Gastrocnemius medialis (tissue), 4 donors: Measurements from ENCODE around the gene LITAF. TPM values are rescaled to one million over a fixed set of nuclear protein-coding genes. Genes with fewer than 3 reads are reported as not detected.

ENCODE experiments used
- ATAC-seq, 2 donors: fragments of 150-250 bp; one replicate each; pipeline ENCODE4 v1.9.1; 2016
- DNase-seq, 2 donors: peaks; one replicate each; pipeline ENCODE4 v3.0.0-alpha.2; 2019
- H3K27ac ChIP-seq, 4 donors: fragments of 200-600 bp; sonication (generic); 1 replicate in 1 of 4; 2 replicates in 3 of 4; pipeline ENCODE4 v1.5.1; 2016 to 2018; ENCODE audit warnings: mild to moderate bottlenecking in 2 of 4, moderate library complexity in 1 of 4
- H3K27me3 ChIP-seq, 3 donors: fragments of 200-600 bp; sonication (generic) in 2 of 3; 1 replicate in 1 of 3; 2 replicates in 2 of 3; pipeline versions ENCODE4 v1.5.1 to v1.6.0; 2016 to 2019; ENCODE audit warnings: mild to moderate bottlenecking in 1 of 3, moderate library complexity in 1 of 3
- H3K36me3 ChIP-seq, 2 donors: fragments of 200-600 bp; sonication (generic) in 1 of 2; one replicate each; pipeline ENCODE4 v1.5.1; 2017 to 2018
- H3K4me1 ChIP-seq, 2 donors: fragments of 200-600 bp; sonication (generic) in 1 of 2; one replicate each; pipeline ENCODE4 v1.5.1; 2016 to 2017; ENCODE audit warnings: mild to moderate bottlenecking in 2 of 2
- H3K4me3 ChIP-seq, 4 donors: fragments of 200-600 bp; sonication (generic) in 3 of 4; 1 replicate in 1 of 4; 2 replicates in 3 of 4; pipeline ENCODE4 v1.5.1; 2016 to 2019; ENCODE audit warnings: mild to moderate bottlenecking in 2 of 4
- H3K9me3 ChIP-seq, 3 donors: fragments of 200-600 bp; sonication (generic) in 2 of 3; 1 replicate in 1 of 3; 2 replicates in 2 of 3; pipeline ENCODE4 v1.5.1; 2016 to 2019
- POLR2A ChIP-seq, 2 donors: fragments of 450-650 bp; IDR thresholded peaks; one replicate each; pipeline ENCODE4 v1.6.1; 2017; ENCODE audit warnings: antibody characterized with exemption in 2 of 2, mild to moderate bottlenecking in 2 of 2, moderate library complexity in 2 of 2
- in situ Hi-C, 4 donors: fragments of 200-750 bp; cut with MboI; loops; one replicate each; pipeline versions ENCODE4 v1.15.0 to v1.8.0; 2017; ENCODE audit warnings: low sequenced_read_pairs in 4 of 4
- intact Hi-C: fragments of 100-400 bp; cut with DNase I; formaldehyde crosslinking; loops from one replicate; pipeline ENCODE4 v1.15.1; 2023; ENCODE audit warnings: low total_unique reads
- total RNA-seq, 4 donors: library from RNA; depleted of rRNA; stranded (reverse); fragments of >200 nt; gene quantifications; one replicate each; pipeline versions ENCODE4 v1.1.0 to v1.2.3, GENCODE V29; 2016
- TF ChIP-seq, protein P1 (sequence below), 5 experiments: fragments of 450-650 bp in 3 of 5; fragments of 200-600 bp in 2 of 5; sonication (generic) in 2 of 5; IDR thresholded peaks in 4 of 5; conservative IDR thresholded peaks in 1 of 5; 1 replicate in 4 of 5; 2 replicates in 1 of 5; pipeline ENCODE4 v1.5.1; 2016 to 2019; ENCODE audit warnings: antibody characterized with exemption in 5 of 5, mild to moderate bottlenecking in 3 of 5, moderate library complexity in 3 of 5

The LITAF gene
- total RNA-seq, 4 donors from 2014 or later: 11.2 to 30.1 (median 19.4) TPM

DNA sequence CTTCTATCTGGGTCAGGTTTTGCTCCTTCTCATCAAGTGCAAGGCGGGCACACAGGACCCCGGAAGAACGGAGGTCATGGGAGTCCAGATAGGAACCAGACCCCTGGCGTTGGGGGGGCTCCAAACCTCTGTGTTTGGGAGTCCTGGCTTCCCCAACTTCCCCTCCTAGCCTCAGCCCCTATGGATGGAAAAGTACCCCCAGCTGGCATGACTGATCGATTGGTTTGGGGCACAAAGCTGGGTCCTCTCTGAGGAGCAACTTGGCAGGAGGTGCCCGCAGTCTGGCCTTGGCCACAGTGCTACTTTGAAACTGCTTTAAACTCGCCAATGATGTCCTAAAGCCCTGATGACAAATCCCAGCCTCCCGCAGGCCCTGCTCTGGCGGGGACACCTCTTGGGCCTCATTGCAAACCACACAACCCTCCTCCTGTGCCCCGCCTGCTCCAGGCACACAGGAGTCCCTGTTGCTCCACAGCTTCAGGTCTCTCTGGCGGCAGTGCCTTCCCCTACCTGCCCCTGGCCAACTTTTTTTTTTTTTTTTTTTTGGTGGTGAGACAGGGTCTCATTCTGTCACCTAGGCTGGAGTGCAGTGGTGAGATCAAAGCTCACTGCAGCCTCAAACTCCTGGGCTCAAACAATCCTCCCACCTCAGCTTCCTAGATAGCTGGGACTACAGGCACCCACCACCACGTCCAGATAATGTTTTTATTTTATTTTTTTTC, 43.5 kb upstream of the LITAF start:
- Histone ChIP-seq H3K27ac (no peak overlapping the region), H3K9me3 (no peaks in the 10 kb centered on the region), H3K36me3 (no peaks in the 10 kb centered on the region), H3K4me1 (no peaks in the 10 kb centered on the region), H3K27me3 (no peaks in the 10 kb centered on the region), H3K4me3 (no peak overlapping the region)
- ATAC-seq (no peak), DNase-seq (no peak)
- intact Hi-C loops (no loop called here), in situ Hi-C loops (loop anchor here in 1 of 4 donors (10.0 kb wide), 1 partner anchor 215 kb away; no protein-coding TSS in a partner anchor)
- TF ChIP-seq, protein P1, sequence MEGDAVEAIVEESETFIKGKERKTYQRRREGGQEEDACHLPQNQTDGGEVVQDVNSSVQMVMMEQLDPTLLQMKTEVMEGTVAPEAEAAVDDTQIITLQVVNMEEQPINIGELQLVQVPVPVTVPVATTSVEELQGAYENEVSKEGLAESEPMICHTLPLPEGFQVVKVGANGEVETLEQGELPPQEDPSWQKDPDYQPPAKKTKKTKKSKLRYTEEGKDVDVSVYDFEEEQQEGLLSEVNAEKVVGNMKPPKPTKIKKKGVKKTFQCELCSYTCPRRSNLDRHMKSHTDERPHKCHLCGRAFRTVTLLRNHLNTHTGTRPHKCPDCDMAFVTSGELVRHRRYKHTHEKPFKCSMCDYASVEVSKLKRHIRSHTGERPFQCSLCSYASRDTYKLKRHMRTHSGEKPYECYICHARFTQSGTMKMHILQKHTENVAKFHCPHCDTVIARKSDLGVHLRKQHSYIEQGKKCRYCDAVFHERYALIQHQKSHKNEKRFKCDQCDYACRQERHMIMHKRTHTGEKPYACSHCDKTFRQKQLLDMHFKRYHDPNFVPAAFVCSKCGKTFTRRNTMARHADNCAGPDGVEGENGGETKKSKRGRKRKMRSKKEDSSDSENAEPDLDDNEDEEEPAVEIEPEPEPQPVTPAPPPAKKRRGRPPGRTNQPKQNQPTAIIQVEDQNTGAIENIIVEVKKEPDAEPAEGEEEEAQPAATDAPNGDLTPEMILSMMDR (IDR thresholded peaks at IDR 0.05 in 4 of 5, conservative IDR thresholded peaks at IDR 0.05 in 1 of 5): no peak
- TF ChIP-seq POLR2A (IDR thresholded peaks at IDR 0.05): no peak

DNA sequence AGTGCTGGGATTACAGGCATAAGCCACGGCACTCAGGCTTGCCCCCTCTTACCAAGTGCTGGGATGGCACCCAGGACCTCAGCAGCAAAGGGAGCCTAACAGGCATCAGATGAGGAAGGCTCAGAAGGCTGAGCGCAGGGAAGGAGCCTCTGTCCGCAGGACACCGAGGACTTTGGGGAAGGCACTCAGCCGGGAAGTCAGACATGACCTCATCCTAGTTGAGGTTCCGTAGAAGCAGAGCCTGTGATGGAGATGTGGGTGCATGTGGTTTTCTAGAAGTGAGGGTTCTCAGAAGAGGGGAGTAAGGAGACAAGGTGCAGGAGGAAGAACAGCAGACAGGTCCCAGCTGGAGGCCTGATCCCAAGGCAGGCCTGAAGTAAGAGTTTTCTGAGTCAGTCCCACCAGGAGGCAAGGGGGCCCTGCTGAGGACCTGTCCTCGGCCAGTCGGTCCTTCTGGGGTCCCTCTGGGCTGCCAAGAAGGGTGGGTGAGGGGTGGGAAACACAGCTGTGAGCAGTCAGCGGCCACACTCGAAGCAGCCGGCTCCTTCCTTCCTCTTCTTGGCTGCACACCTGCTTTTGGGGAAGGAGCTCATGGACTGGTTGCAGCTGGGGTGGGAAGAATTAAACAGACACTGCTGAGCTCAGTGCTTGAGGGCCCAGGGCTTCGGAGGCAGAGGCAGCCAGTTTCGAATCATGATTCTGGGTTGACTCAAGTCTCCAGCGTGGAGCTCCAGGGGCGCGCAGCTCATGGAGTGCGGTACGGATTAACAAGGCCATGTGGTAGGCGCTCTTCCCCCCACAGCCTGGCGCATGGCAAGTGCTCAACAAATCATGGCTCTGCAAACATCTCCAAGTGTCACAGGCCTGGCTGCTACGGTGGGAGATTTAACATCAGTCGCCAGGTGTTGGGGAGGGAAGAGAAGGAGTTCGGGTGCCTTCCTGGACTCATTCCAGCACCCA, 42.6 kb upstream of the LITAF start:
- no peaks in the 10 kb centered on the region for H3K9me3 ChIP-seq
- no peaks in the 10 kb centered on the region for H3K4me1 ChIP-seq
- TF ChIP-seq, protein P1 (IDR thresholded peaks at IDR 0.05 in 4 of 5, conservative IDR thresholded peaks at IDR 0.05 in 1 of 5): no peak
- TF ChIP-seq POLR2A (IDR thresholded peaks at IDR 0.05): no peak
- no peak overlapping the region for H3K27ac ChIP-seq
- no peaks in the 10 kb centered on the region for H3K36me3 ChIP-seq
- no peaks in the 10 kb centered on the region for H3K27me3 ChIP-seq
- no peak overlapping the region for H3K4me3 ChIP-seq
- in situ Hi-C loops (loop anchor here in 1 of 4 donors (10.0 kb wide), 1 partner anchor 215 kb away; no protein-coding TSS in a partner anchor), intact Hi-C loops (no loop called here)
- DNase-seq (no peak), ATAC-seq (no peak)

DNA sequence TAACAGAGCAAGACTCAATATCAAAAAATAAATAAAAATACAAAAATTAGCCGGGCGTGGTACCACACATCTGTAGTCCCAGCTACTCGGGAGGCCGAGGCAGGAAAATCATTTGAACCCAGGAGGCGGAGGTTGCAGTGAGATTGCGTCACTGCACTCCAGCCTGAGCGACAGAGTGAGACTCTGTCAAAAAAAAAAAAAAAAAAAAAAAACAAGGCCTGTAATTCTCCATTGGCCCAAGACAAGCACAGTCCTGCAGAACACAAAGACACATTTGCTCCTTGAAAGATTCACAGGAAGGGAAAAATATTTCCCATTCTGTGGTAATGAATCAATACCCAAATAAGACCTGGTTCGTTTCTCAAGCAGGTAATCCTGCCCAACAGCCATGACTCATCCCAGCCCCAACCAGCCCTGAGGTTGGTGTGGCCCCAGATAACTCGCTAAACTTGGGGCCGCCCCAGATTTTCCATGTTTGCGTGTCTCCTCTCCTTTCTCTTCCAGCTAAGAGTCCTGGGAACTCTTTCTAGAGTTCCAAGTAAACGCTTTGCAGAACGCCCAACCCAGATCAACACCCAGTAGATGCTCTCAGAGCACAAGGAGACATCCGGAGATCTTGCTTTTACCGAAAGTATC, 41.2 kb upstream of the LITAF start:
- H3K4me1 ChIP-seq: no peaks in the 10 kb centered on the region
- H3K4me3 ChIP-seq: no peak overlapping the region
- H3K9me3 ChIP-seq: no peaks in the 10 kb centered on the region
- no peak for TF ChIP-seq POLR2A (IDR thresholded peaks at IDR 0.05)
- TF ChIP-seq, protein P1 (IDR thresholded peaks at IDR 0.05 in 4 of 5, conservative IDR thresholded peaks at IDR 0.05 in 1 of 5): no peak
- no peaks in the 10 kb centered on the region for H3K36me3 ChIP-seq
- ATAC-seq (no peak), DNase-seq (no peak)
- no peaks in the 10 kb centered on the region for H3K27me3 ChIP-seq
- in situ Hi-C loops: no loop called here
- intact Hi-C loops: no loop called here
- H3K27ac ChIP-seq: no peak overlapping the region

GRCh38 chr16:11627292-11627663, 40.6 kb upstream of the LITAF start:
- H3K9me3 ChIP-seq: no peaks in the 10 kb centered on the region
- H3K27me3 ChIP-seq: no peaks in the 10 kb centered on the region
- no peak for TF ChIP-seq POLR2A (IDR thresholded peaks at IDR 0.05)
- TF ChIP-seq, protein P1 (IDR thresholded peaks at IDR 0.05 in 4 of 5, conservative IDR thresholded peaks at IDR 0.05 in 1 of 5): no peak
- H3K4me3 ChIP-seq: no peak overlapping the region
- no peaks in the 10 kb centered on the region for H3K36me3 ChIP-seq
- no peak for DNase-seq
- no peak for ATAC-seq
- H3K4me1 ChIP-seq: peaks cover 0 to under 1% of the 10 kb centered on the region in 2 donors
- in situ Hi-C loops (no loop called here), intact Hi-C loops (no loop called here)
- no peak overlapping the region for H3K27ac ChIP-seq
